Measurements from ENCODE around the gene CALD1. TPM values are rescaled to one million over a fixed set of nuclear protein-coding genes. Genes with fewer than 3 reads are reported as not detected.

The CALD1 gene
- total RNA-seq, 1 donor from 2014 or later = 122 TPM

DNA sequence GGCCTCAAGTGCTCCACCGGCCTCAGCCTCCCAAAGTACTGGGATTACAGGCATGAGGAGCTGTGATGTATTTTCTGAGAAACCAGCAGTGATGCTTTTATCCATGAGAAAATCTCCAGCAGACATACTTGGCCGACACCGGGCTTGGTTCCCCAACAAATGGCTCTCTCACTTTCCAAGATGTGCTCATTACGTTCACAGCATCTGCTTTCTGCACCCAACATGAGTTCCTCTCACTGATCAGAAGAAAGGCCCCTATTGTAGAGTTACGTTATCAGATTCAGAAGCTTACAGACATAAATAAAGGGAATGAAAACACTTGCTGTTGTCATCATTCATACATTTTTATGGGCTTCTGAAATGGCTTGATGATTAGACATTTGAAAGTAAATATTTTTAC, 95.0 kb downstream of the CALD1 start:
- no peak overlapping the region for H3K27ac ChIP-seq (replicated peaks)
- H3K27me3 ChIP-seq (ENCODE audit: low read depth) = no peaks in the 10 kb centered on the region
- peaks cover 10% of the 10 kb centered on the region for H3K36me3 ChIP-seq
- TF ChIP-seq, protein P1, sequence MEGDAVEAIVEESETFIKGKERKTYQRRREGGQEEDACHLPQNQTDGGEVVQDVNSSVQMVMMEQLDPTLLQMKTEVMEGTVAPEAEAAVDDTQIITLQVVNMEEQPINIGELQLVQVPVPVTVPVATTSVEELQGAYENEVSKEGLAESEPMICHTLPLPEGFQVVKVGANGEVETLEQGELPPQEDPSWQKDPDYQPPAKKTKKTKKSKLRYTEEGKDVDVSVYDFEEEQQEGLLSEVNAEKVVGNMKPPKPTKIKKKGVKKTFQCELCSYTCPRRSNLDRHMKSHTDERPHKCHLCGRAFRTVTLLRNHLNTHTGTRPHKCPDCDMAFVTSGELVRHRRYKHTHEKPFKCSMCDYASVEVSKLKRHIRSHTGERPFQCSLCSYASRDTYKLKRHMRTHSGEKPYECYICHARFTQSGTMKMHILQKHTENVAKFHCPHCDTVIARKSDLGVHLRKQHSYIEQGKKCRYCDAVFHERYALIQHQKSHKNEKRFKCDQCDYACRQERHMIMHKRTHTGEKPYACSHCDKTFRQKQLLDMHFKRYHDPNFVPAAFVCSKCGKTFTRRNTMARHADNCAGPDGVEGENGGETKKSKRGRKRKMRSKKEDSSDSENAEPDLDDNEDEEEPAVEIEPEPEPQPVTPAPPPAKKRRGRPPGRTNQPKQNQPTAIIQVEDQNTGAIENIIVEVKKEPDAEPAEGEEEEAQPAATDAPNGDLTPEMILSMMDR (IDR thresholded peaks at IDR 0.05; ENCODE audit: borderline replicate concordance) = no peak
- peaks cover 58% of the 10 kb centered on the region for H3K4me1 ChIP-seq
- intact Hi-C loops (cut with micrococcal nuclease) = no loop called here
- no peak for DNase-seq
- H3K9me3 ChIP-seq (replicated peaks) = no peaks in the 10 kb centered on the region
- no peak overlapping the region for H3K4me3 ChIP-seq

DNA sequence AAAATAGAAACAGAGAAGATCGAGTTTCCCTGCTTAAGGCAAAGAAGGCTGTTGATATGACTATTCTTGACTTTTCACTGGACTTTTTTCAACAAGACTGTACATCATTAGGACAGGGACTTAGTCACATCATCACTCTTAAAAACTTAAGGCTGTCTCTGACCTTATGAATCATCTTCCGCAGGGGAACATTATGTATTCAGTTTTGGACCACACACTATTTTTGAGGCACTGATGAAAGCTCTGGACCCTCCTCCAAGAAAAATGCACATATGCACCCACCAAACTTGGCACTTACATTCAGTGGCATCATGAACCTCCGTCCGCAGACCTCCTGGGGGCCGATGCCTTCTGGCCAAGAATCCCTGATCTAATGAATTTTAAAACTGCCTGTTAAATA, 96.4 kb downstream of the CALD1 start:
- no peaks in the 10 kb centered on the region for H3K27me3 ChIP-seq (ENCODE audit: low read depth)
- no peaks in the 10 kb centered on the region for H3K36me3 ChIP-seq
- no peak for DNase-seq
- TF ChIP-seq, protein P1 (IDR thresholded peaks at IDR 0.05; ENCODE audit: borderline replicate concordance) = no peak
- intact Hi-C loops (cut with micrococcal nuclease) = no loop called here
- H3K4me1 ChIP-seq = peaks cover 58% of the 10 kb centered on the region
- H3K9me3 ChIP-seq (replicated peaks) = no peaks in the 10 kb centered on the region
- H3K27ac ChIP-seq (replicated peaks) = no peak overlapping the region
- H3K4me3 ChIP-seq = no peak overlapping the region

DNA sequence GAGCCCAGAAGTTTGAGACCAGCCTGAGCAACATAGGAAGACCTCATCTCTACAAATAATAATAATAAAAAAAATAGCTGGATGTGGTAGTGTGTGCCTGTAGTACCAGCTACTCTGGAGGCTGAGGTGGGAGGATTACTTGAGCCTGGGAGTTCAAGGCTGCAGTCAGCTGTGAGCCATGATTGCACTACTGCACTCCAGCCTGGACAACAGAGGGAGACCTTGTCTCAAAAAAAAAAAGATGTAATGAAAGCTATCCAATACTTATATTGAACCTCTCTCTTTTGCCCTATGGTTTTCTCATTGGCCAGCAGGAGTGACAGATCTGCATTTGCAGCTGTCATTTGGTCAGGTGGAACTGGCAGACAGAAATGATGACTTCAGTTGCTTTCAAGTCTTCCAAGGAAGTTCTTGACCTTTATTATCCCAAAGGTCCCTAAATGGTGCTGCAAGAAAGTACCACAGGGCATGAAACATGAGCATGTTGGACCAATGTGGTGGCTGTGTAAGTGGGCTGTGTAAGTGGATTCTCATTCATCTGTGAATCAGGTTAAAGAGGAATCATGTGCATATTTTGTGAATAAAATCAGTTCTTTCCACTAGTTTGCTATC, 99.4 kb downstream of the CALD1 start:
- TF ChIP-seq, protein P1 (IDR thresholded peaks at IDR 0.05; ENCODE audit: borderline replicate concordance) = no peak
- H3K27ac ChIP-seq (replicated peaks) = peak overlapping the region; percentile 1
- H3K9me3 ChIP-seq (replicated peaks) = no peaks in the 10 kb centered on the region

DNA sequence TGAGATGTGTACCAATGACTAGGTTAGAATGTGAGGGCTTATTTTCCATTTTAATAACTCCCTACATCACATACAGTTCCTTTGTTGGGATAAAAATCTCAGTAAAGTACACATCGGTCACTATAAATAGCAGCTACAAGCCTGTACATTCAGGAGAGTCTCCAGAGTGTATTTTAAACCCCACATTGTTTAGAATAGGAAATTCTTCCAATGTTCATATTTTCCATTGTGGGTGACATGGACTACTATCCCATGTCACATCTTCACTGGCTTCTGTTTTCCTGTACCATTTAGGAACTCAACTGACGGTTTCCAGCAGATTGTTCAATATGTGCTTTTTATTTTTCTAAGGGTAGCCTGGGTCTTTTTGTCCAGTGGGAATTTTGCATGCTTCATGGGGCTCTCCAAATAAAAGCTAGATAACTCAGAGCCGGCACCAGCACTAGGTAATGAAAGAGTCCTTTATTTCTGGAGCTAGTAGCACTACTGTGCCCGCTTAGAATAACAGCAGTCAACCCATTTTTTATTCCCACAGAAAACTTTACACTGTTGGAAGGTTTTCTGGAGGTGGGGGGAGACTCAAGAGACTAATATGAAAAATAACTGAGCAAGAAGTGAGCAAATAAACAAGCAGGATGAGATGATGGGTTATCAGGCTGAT, 100.5 kb downstream of the CALD1 start:
- TF ChIP-seq, protein P1 (IDR thresholded peaks at IDR 0.05; ENCODE audit: borderline replicate concordance) = no peak
- intact Hi-C loops (cut with micrococcal nuclease) = no loop called here
- DNase-seq = no peak
- Histone ChIP-seq H3K36me3 (no peaks in the 10 kb centered on the region), H3K27ac (replicated peaks) (peak overlapping the region; percentile 1), H3K4me3 (no peak overlapping the region), H3K27me3 (ENCODE audit: low read depth) (no peaks in the 10 kb centered on the region), H3K4me1 (peaks cover 46% of the 10 kb centered on the region), H3K9me3 (replicated peaks) (no peaks in the 10 kb centered on the region)

More for the DNA sequence above, 99.4 kb downstream of the CALD1 start:
- no peak for DNase-seq
- no peaks in the 10 kb centered on the region for H3K27me3 ChIP-seq (ENCODE audit: low read depth)
- H3K36me3 ChIP-seq = no peaks in the 10 kb centered on the region
- intact Hi-C loops (cut with micrococcal nuclease) = no loop called here
- peaks cover 50% of the 10 kb centered on the region for H3K4me1 ChIP-seq
- H3K4me3 ChIP-seq = no peak overlapping the region

DNA sequence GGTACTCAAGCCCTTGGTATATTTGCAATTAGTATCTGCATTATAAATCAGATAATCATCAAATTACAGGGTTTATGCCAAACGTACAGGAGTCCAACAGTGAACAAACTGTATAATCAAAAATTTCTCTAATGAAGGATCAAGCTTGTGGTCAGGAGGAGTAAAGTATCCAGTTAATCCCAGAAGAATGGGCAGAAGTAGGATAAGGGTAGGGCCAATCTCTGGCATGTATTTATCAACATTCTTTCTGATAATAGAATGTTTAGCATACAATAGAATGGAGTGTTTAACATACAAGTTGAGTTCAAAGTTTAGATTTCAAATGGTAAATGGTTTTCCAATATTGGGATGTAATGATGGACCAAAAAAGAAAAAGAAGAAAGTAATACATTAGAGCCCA, 103.0 kb downstream of the CALD1 start:
- no peaks in the 10 kb centered on the region for H3K27me3 ChIP-seq (ENCODE audit: low read depth)
- peaks cover 72% of the 10 kb centered on the region for H3K4me1 ChIP-seq
- no peaks in the 10 kb centered on the region for H3K9me3 ChIP-seq (replicated peaks)
- peak overlapping the region; percentile 11 for H3K27ac ChIP-seq (replicated peaks)
- TF ChIP-seq, protein P1 (IDR thresholded peaks at IDR 0.05; ENCODE audit: borderline replicate concordance) = no peak
- H3K4me3 ChIP-seq = no peak overlapping the region
- no peaks in the 10 kb centered on the region for H3K36me3 ChIP-seq
- intact Hi-C loops (cut with micrococcal nuclease) = no loop called here
- no peak for DNase-seq

Measured in left ventricle myocardium inferior (tissue), 1 donor.